Measurements from ENCODE around the gene KDM4B.

DNA sequence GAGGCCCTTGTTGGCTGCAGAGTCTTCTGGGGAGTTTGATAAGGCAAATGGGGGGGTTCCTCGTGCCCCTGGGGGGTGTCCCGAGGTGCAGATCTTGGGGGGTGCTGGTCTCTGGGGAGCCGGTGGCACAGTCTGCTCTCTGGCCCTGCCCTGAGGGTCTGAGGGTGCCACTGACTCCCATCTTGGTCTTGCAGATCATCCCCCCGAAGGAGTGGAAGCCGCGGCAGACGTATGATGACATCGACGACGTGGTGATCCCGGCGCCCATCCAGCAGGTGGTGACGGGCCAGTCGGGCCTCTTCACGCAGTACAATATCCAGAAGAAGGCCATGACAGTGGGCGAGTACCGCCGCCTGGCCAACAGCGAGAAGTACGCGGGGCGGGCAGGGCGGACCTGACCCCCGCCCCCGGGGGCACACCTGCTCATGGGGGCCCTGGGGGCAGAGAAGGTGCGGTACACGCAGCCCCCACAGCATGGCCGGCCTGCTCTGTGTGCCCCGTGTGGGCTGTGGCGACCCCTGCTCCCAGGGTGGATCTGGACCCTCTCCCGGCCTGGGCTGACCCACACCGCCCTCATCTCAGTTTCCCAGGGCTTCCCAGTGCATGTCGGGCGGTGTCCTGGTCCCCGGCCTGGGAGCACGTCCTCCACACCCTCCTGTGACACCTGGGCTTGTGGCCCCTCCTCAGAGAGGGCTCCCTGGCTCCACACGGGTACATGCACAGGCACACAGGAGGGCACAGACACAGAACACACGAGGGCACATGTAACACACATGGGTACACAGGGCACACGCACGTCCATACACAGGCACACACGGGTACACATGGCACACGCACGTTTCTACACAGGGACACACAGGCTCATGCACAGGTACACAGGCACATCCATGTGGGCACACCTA, 71.0 kb downstream of the KDM4B start:
- TF ChIP-seq, protein P1, sequence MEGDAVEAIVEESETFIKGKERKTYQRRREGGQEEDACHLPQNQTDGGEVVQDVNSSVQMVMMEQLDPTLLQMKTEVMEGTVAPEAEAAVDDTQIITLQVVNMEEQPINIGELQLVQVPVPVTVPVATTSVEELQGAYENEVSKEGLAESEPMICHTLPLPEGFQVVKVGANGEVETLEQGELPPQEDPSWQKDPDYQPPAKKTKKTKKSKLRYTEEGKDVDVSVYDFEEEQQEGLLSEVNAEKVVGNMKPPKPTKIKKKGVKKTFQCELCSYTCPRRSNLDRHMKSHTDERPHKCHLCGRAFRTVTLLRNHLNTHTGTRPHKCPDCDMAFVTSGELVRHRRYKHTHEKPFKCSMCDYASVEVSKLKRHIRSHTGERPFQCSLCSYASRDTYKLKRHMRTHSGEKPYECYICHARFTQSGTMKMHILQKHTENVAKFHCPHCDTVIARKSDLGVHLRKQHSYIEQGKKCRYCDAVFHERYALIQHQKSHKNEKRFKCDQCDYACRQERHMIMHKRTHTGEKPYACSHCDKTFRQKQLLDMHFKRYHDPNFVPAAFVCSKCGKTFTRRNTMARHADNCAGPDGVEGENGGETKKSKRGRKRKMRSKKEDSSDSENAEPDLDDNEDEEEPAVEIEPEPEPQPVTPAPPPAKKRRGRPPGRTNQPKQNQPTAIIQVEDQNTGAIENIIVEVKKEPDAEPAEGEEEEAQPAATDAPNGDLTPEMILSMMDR (IDR thresholded peaks at IDR 0.05; ENCODE audit: insufficient read depth, low read length): no peak
- TF ChIP-seq POLR2AphosphoS5 (IDR thresholded peaks at IDR 0.05; ENCODE audit: low read depth): no peak
- TF ChIP-seq, protein P2, sequence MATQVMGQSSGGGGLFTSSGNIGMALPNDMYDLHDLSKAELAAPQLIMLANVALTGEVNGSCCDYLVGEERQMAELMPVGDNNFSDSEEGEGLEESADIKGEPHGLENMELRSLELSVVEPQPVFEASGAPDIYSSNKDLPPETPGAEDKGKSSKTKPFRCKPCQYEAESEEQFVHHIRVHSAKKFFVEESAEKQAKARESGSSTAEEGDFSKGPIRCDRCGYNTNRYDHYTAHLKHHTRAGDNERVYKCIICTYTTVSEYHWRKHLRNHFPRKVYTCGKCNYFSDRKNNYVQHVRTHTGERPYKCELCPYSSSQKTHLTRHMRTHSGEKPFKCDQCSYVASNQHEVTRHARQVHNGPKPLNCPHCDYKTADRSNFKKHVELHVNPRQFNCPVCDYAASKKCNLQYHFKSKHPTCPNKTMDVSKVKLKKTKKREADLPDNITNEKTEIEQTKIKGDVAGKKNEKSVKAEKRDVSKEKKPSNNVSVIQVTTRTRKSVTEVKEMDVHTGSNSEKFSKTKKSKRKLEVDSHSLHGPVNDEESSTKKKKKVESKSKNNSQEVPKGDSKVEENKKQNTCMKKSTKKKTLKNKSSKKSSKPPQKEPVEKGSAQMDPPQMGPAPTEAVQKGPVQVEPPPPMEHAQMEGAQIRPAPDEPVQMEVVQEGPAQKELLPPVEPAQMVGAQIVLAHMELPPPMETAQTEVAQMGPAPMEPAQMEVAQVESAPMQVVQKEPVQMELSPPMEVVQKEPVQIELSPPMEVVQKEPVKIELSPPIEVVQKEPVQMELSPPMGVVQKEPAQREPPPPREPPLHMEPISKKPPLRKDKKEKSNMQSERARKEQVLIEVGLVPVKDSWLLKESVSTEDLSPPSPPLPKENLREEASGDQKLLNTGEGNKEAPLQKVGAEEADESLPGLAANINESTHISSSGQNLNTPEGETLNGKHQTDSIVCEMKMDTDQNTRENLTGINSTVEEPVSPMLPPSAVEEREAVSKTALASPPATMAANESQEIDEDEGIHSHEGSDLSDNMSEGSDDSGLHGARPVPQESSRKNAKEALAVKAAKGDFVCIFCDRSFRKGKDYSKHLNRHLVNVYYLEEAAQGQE (IDR thresholded peaks at IDR 0.05; ENCODE audit: insufficient replicate concordance, low read depth): no peak
